GM12801 (cell line): ENCODE measurements around the gene MME.

ENCODE experiments used
- TF ChIP-seq, protein P1 (sequence below): IDR thresholded peaks from one replicate; pipeline ENCODE4 v1.5.1; 2011; ENCODE audit warnings: control low read depth; ENCODE audit not compliant: insufficient read length; ENCODE audit errors: extremely low read depth

Gene MME

DNA sequence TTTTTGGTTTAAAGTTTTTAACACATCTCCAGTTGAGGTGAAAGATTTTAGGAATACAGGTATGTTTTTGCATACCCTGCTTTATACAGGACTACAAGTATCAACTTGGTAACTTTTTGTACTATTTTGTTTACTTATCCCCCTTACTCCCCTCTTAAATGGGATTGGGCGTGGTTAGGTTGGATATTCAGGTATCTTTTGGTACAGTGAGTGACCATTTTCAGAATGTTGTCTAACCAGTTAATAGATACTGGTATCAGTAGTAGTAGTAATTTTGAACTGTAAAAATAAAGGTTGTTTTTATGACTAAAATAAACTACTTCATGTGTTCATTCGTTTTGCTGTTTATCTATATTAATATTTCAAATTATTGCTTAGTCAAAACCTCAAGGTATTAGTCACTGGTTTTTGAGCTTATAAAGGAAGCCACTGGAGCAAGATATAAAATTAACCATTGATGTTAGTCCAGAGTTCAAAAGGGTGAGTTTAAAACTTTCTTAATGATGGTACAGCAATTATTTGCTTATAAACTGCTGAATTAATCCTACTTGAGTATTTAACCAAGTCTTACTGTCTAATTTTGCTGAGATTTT lies 3.3 kb downstream of the MME start:
- TF ChIP-seq, protein P1, sequence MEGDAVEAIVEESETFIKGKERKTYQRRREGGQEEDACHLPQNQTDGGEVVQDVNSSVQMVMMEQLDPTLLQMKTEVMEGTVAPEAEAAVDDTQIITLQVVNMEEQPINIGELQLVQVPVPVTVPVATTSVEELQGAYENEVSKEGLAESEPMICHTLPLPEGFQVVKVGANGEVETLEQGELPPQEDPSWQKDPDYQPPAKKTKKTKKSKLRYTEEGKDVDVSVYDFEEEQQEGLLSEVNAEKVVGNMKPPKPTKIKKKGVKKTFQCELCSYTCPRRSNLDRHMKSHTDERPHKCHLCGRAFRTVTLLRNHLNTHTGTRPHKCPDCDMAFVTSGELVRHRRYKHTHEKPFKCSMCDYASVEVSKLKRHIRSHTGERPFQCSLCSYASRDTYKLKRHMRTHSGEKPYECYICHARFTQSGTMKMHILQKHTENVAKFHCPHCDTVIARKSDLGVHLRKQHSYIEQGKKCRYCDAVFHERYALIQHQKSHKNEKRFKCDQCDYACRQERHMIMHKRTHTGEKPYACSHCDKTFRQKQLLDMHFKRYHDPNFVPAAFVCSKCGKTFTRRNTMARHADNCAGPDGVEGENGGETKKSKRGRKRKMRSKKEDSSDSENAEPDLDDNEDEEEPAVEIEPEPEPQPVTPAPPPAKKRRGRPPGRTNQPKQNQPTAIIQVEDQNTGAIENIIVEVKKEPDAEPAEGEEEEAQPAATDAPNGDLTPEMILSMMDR, result no peak

DNA sequence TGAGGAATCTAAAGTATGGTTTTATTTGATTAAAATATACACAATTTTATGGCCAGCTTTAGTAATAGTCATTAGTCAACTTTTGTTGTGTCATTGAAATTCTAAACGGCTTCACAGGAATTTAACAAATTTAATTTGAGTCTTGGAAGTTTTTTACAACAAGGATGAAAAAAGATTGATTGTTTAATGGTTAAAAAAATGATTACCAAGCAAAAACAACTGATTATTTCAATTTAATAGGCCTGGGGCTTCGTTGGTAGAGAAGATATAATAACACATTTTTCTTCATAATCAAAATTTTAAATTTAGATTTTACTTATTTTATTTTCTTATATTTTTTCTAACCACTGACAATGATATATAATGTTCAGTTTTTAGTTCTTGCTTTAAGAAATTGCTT lies 4.4 kb downstream of the MME start:
- TF ChIP-seq, protein P1, result no peak

DNA sequence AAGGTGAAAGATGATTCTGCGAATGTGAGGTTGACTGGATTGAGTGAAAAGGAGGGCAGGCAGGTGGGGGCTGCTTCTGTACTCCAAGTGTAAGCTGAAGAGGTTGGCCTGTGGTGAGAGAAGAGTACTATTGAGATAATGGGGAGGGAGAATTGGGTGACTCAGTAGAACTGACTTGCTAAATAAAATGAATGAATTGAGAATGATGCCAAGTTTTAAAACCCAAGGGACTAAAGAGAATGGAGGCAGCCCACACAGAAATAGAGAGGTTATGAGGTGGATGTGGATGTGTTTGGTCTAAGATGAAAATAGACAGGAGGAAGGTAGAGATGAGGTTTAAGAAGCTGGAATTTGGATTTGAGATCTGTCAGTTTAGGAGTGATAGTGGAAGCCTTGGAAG lies 5.9 kb downstream of the MME start:
- TF ChIP-seq, protein P1, result no peak

DNA sequence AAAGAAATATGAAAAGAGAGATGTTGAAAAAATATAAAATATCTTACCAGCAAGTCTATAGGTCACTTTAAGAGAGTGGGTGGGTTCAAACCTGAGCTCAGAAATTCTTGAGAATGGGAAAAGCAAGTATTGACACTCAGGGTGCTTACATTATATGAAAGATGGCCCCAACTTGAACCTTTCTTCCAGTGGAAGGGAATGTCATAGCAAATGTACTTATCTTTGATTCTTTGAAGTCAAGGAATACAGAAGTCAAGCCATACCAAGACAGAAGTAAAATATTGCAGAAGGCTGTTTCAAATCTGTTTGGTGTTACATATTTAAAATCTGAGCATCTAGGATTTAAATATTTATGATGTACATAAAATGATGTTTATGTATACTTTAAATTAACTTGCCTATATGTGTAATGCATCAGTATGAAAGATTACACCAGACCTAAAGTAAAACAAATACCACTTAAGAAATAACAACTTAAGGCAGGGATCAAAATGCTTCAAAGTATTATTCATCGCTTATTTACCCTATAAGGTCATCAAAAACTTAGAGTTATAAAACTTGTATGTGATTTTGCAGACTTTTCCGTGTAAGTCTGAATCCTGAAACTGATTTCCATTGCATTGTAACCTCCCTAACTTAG lies 8.7 kb downstream of the MME start:
- TF ChIP-seq, protein P1, result no peak

DNA sequence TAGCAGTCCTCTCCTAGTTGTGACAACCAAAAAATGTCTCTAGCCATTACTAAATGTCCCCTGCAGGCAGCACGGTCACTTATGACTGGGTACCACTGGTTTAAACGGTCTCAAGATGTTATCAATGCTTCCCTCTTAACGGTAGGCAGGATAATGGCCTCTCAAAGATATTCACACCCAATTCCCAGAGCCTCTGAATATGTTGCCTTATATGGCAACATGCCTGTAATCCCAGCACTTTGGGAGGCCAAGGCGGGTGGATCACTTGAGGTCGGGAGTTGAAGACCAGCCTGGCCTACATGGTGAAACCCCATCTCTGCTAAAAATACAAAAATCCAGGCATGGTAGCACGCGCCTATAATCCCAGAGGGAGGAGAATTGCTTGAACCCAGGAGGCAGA lies 9.4 kb downstream of the MME start:
- TF ChIP-seq, protein P1, result no peak

DNA sequence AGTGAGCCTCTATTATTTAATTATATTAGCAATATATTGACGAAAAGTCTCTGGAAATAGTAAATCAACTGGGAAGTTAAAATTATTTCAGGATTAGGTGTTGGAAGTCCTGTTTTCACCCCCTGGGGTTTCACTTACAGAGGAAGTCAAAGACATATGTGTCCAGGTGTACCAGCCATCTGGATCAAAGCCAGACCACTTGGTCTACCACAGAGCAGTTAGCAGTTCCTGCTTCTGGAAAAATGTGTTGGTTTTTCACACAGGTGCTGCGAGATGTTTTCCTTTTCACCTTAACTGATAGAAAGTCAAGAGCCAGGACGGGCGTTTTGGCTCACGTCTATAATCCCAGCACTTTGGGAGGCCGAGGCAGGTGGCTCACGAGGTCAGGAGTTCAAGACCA lies 13.1 kb downstream of the MME start:
- TF ChIP-seq, protein P1, result no peak

DNA sequence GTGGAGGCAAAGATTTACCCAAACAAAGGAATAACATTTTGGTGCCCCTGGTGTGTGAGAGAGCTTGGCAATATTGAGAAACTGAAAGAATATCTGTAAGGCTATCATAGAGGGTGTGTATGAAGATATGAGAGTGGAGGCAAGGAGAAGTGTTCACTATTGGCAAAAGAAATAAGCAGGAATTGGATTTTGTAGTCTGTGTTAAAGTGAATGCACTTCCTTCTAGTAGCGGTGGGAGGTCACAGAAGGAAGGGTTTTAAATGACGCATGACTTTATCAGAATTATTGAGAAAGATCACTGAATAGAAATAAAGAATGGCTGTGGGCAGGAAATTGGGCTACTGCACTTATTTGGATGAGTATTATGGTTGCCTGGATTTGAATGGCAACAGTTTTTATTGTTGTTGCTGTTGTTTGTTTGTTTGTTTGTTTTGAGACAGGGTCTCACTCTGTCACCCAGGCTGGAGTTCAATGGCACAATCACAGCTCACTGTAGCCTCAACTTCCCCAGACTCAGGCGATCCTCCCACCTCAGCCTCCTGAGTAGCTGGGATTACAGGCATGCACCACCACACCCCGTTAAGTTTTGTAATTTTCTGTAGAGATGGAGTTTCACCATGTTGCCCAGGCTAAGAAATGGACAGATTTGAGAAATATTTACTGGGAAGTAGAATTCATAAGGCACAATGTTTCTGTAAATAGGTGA lies 16.3 kb downstream of the MME start:
- TF ChIP-seq, protein P1, result no peak
